H9 (cell line): Measurements from ENCODE around the gene PXN. TPM values are rescaled to one million over a fixed set of nuclear protein-coding genes. Genes with fewer than 3 reads are reported as not detected.
A peak's percentile ranks its signal among the peaks of the same experiment; 100 is the strongest.

Experiments
- DNase-seq: peaks from one replicate; pipeline ENCODE4 v3.0.0-alpha.2; 2017
- H2AFZ ChIP-seq: one replicate; pipeline ENCODE4 v1.6.1; 2013; ENCODE audit warnings: mild to moderate bottlenecking, low read length, control low read depth, moderate library complexity
- H2AK5ac ChIP-seq: 2 replicates; pipeline ENCODE4 v1.6.1; 2013; ENCODE audit warnings: low read length, control low read depth, mixed read lengths; ENCODE audit not compliant: insufficient read length
- H2BK120ac ChIP-seq: one replicate; pipeline ENCODE4 v1.6.1; 2013; ENCODE audit warnings: low read depth, mild to moderate bottlenecking, low read length, control low read depth, inconsistent platforms; ENCODE audit not compliant: poor library complexity, severe bottlenecking
- H2BK12ac ChIP-seq: 2 replicates; pipeline ENCODE4 v1.6.1; 2013; ENCODE audit warnings: low read length, control low read depth, mixed read lengths, low read depth; ENCODE audit not compliant: insufficient read length
- H2BK15ac ChIP-seq: 2 replicates; pipeline ENCODE4 v1.6.1; 2013; ENCODE audit warnings: low read depth, low read length, control low read depth
- H2BK20ac ChIP-seq: one replicate; pipeline ENCODE4 v1.6.1; 2013; ENCODE audit warnings: low read depth, mild to moderate bottlenecking, low read length, control low read depth, inconsistent platforms; ENCODE audit not compliant: poor library complexity, severe bottlenecking
- H2BK5ac ChIP-seq: 2 replicates; pipeline ENCODE4 v1.6.1; 2013; ENCODE audit warnings: low read length, control low read depth, mixed read lengths; ENCODE audit not compliant: insufficient read length
- H3K14ac ChIP-seq: 2 replicates; pipeline ENCODE4 v1.6.1; 2013; ENCODE audit warnings: low read length, control low read depth; ENCODE audit not compliant: insufficient read depth
- H3K18ac ChIP-seq: 2 replicates; pipeline ENCODE4 v1.6.1; 2013; ENCODE audit warnings: low read depth, mild to moderate bottlenecking, mixed read lengths, low read length, control low read depth; ENCODE audit not compliant: insufficient read length
- H3K23ac ChIP-seq: 2 replicates; pipeline ENCODE4 v1.6.1; 2013; ENCODE audit warnings: low read length, control low read depth, mixed read lengths, low read depth; ENCODE audit not compliant: insufficient read length
- H3K23me2 ChIP-seq: 2 replicates; pipeline ENCODE4 v1.6.1; 2013; ENCODE audit warnings: low read depth, mild to moderate bottlenecking, mixed read lengths, low read length, control low read depth; ENCODE audit not compliant: insufficient read length, poor library complexity, severe bottlenecking
- H3K27ac ChIP-seq: 2 replicates; pipeline ENCODE4 v1.5.1; 2013; ENCODE audit warnings: low read length, control low read depth, mixed read lengths, low read depth; ENCODE audit not compliant: insufficient read length
- H3K27me3 ChIP-seq: 2 replicates; pipeline ENCODE4 v1.6.1; 2013; ENCODE audit warnings: low read length, control low read depth, inconsistent platforms; ENCODE audit not compliant: insufficient read depth
- H3K4ac ChIP-seq: 2 replicates; pipeline ENCODE4 v1.6.1; 2013; ENCODE audit warnings: low read depth, mild to moderate bottlenecking, control low read depth, inconsistent platforms, low read length, moderate library complexity
- H3K4me1 ChIP-seq: 2 replicates; pipeline ENCODE4 v1.6.1; 2013; ENCODE audit warnings: low read length, control low read depth, inconsistent platforms; ENCODE audit not compliant: insufficient read depth
- H3K4me2 ChIP-seq: 2 replicates; pipeline ENCODE4 v1.6.1; 2013; ENCODE audit warnings: low read length, control low read depth, mixed read lengths; ENCODE audit not compliant: insufficient read length, insufficient read depth
- H3K56ac ChIP-seq: 2 replicates; pipeline ENCODE4 v1.6.1; 2013; ENCODE audit warnings: low read depth, mild to moderate bottlenecking, mixed read lengths, low read length, control low read depth; ENCODE audit not compliant: insufficient read length
- H3K79me1 ChIP-seq: 2 replicates; pipeline ENCODE4 v1.6.1; 2013; ENCODE audit warnings: low read depth, mild to moderate bottlenecking, moderate library complexity, low read length, control low read depth, inconsistent platforms; ENCODE audit not compliant: insufficient read depth, poor library complexity, severe bottlenecking
- H3K79me2 ChIP-seq: 2 replicates; pipeline ENCODE4 v1.6.1; 2013; ENCODE audit warnings: low read length, control low read depth, inconsistent platforms; ENCODE audit not compliant: insufficient read depth
- H3K9ac ChIP-seq: 2 replicates; pipeline ENCODE4 v1.6.1; 2013; ENCODE audit warnings: low read length, control low read depth, mixed read lengths; ENCODE audit not compliant: insufficient read length; ENCODE audit errors: extremely low read depth
- H3K9me3 ChIP-seq: one replicate; pipeline ENCODE4 v1.6.1; 2013; ENCODE audit warnings: low read depth, low read length, inconsistent platforms; ENCODE audit not compliant: control insufficient read depth
- H3T11ph ChIP-seq: one replicate; pipeline ENCODE4 v1.6.1; 2013; ENCODE audit warnings: mild to moderate bottlenecking, low read length, control low read depth, inconsistent platforms
- H4K20me1 ChIP-seq: one replicate; pipeline ENCODE4 v1.6.1; 2013; ENCODE audit not compliant: control insufficient read depth, insufficient read length, insufficient read depth
- H4K5ac ChIP-seq: 2 replicates; pipeline ENCODE4 v1.6.1; 2013; ENCODE audit warnings: low read depth, mild to moderate bottlenecking, mixed read lengths, low read length, control low read depth; ENCODE audit not compliant: insufficient read length
- H4K8ac ChIP-seq: replicated peaks from 2 replicates; pipeline ENCODE4 v1.6.1; 2013; ENCODE audit warnings: low read length, control low read depth, mixed read lengths, low read depth; ENCODE audit not compliant: insufficient read length
- H4K91ac ChIP-seq: 2 replicates; pipeline ENCODE4 v1.6.1; 2013; ENCODE audit warnings: low read depth, mild to moderate bottlenecking, moderate library complexity, mixed read lengths, low read length, control low read depth; ENCODE audit not compliant: insufficient read length
- H3K27ac Mint-ChIP-seq, 3 experiments: 2 replicates in 2 of 3; 3 replicates in 1 of 3; pipeline ENCODE4 v1.8.0; 2020 to 2021; ENCODE audit warnings: mixed read lengths in 3 of 3, mild to moderate bottlenecking in 1 of 3, moderate library complexity in 1 of 3
- H3K27me3 Mint-ChIP-seq: 2 replicates; pipeline ENCODE4 v1.8.0; 2021; ENCODE audit warnings: low read depth, mild to moderate bottlenecking, moderate library complexity, mixed read lengths
- H3K36me3 Mint-ChIP-seq, 3 experiments: 2 replicates in 2 of 3; 3 replicates in 1 of 3; pipeline ENCODE4 v1.8.0; 2020 to 2021; ENCODE audit warnings: low read depth in 3 of 3, mixed read lengths in 3 of 3; ENCODE audit not compliant: insufficient read depth in 1 of 3
- H3K4me1 Mint-ChIP-seq, 2 experiments: 2 replicates each; pipeline ENCODE4 v1.8.0; 2020; ENCODE audit warnings: mixed read lengths in 2 of 2
- H3K4me3 Mint-ChIP-seq, 2 experiments: 2 replicates in 1 of 2; 3 replicates in 1 of 2; pipeline ENCODE4 v1.8.0; 2020 to 2021; ENCODE audit warnings: mild to moderate bottlenecking in 2 of 2, mixed read lengths in 2 of 2, moderate library complexity in 1 of 2
- H3K9me3 Mint-ChIP-seq, 2 experiments: 2 replicates in 1 of 2; 3 replicates in 1 of 2; pipeline ENCODE4 v1.8.0; 2020; ENCODE audit warnings: mild to moderate bottlenecking in 2 of 2, mixed read lengths in 2 of 2, moderate library complexity in 1 of 2
- CTCF ChIP-seq: fragments of 200-600 bp; sonication (generic); conservative IDR thresholded peaks from 3 replicates; pipeline ENCODE4 v1.8.0; 2021; ENCODE audit warnings: antibody characterized with exemption, mild to moderate bottlenecking
- WGBS: extraction: QIAGEN DNeasy Blood & Tissue Kit; methylation state at CpG from one replicate; pipeline ENCODE4 v1.1.7; 2013; ENCODE audit warnings: missing lambda C conversion rate, low lambda C conversion rate, mixed read lengths; ENCODE audit not compliant: insufficient read length; ENCODE audit errors: extremely low coverage; 5-methylcytosine and 5-hydroxymethylcytosine counted together
- total RNA-seq: library from RNA; stranded (reverse); gene quantifications from 2 replicates; pipeline ENCODE4 v1.2.1, GENCODE V29; 2021

PXN gene
- total RNA-seq, 1 experiment from 2014 or later: 92.8 TPM

- H3K4me1 ChIP-seq: peaks cover 32% of the 10 kb centered on the region
- no peak overlapping the region for H2BK12ac ChIP-seq
- peak; percentile 62 for TF ChIP-seq CTCF
- H3K14ac ChIP-seq: no peak overlapping the region; the same call in 1 of the 2 replicates
- H3K56ac ChIP-seq: no peak overlapping the region
- H2BK15ac ChIP-seq: no peak overlapping the region
- Mint-ChIP-seq H3K27ac (peak overlapping the region; percentile 32 to 76 (median 50); a peak in 4 of 7 replicates), H3K4me1 (peaks cover 69 to 71% of the 10 kb centered on the region in 2 experiments), H3K4me3 (peak overlapping the region in 1 of 2 experiments; percentile 46; a peak in 2 of 5 replicates), H3K36me3 (peaks cover 0 to 2% (median 0%) of the 10 kb centered on the region in 3 experiments; a peak in 2 of 7 replicates), H3K9me3 (no peaks in the 10 kb centered on the region), H3K27me3 (no peaks in the 10 kb centered on the region)
- no peaks in the 10 kb centered on the region for H3K27me3 ChIP-seq
- no peak overlapping the region for H4K91ac ChIP-seq
- no peak overlapping the region for H3K23ac ChIP-seq
- H3K18ac ChIP-seq: peak overlapping the region; percentile 16
- no peak overlapping the region for H2BK20ac ChIP-seq
- peaks cover 3% of the 10 kb centered on the region for H3K23me2 ChIP-seq
- no peak overlapping the region for H2AFZ ChIP-seq
- H2AK5ac ChIP-seq: no peak overlapping the region
- H4K5ac ChIP-seq: no peak overlapping the region
- peaks cover 10% of the 10 kb centered on the region; the same call in 1 of the 2 replicates for H3K79me2 ChIP-seq
- peaks cover 3% of the 10 kb centered on the region for H3K79me1 ChIP-seq
- no peak overlapping the region for H3K4ac ChIP-seq
- DNase-seq: peak; percentile 81
- H3K9ac ChIP-seq: no peak overlapping the region
- no peak overlapping the region for H3K4me2 ChIP-seq
- H4K8ac ChIP-seq: no peak overlapping the region
- no CpG with 5 or more reads among the region's 13 CpGs for WGBS
- no peaks in the 10 kb centered on the region for H3K9me3 ChIP-seq
- no peak overlapping the region for H2BK5ac ChIP-seq
- H4K20me1 ChIP-seq: no peaks in the 10 kb centered on the region
- H3K27ac ChIP-seq: no peak overlapping the region
- H3T11ph ChIP-seq: no peak overlapping the region
- no peak overlapping the region for H2BK120ac ChIP-seq
Measured at GRCh38 chr12:120234643-120235368, 30.7 kb downstream of the PXN start.
